A673 (cell line): ENCODE data around the gene CSRP1. TPM values are rescaled to one million over a fixed set of nuclear protein-coding genes. Genes with fewer than 3 reads are reported as not detected.

Experiments used
- BruUV-seq: library from RNA; stranded (reverse); fragments of 400-500 nt; replicated peaks from 2 replicates; lab custom pipeline; 2021; lab: Mats Ljungman, UMichigan
- CTCF ChIA-PET: fragments of 300-600 bp; sonication (Branson Sonifier 250); formaldehyde crosslinking; loops from one replicate; lab custom pipeline; 2022; ENCODE audit warnings: antibody characterized with exemption; lab: Charles Lee
- POLR2A ChIA-PET: fragments of 300-600 bp; sonication (Branson Sonifier 250); formaldehyde crosslinking; loops from one replicate; lab custom pipeline; 2022; ENCODE audit warnings: antibody characterized with exemption; ENCODE audit not compliant: low non-redundant PET; lab: Charles Lee
- DNase-seq: peaks from one replicate; pipeline ENCODE4 v3.0.0-alpha.2; 2015; ENCODE audit warnings: low spot score
- H3K27ac ChIP-seq: fragments of 200-600 bp; sonication (generic); 2 replicates; pipeline ENCODE4 v1.5.1; 2016; ENCODE audit warnings: mixed run types, low read depth, mild to moderate bottlenecking, mixed read lengths, antibody characterized with exemption, low read length; ENCODE audit not compliant: poor library complexity, severe bottlenecking
- H3K27me3 ChIP-seq: fragments of 200-600 bp; sonication (generic); replicated peaks from 2 replicates; pipeline ENCODE4 v1.6.1; 2017; ENCODE audit warnings: mixed run types, low read depth, mild to moderate bottlenecking, mixed read lengths, antibody characterized with exemption, low read length; ENCODE audit not compliant: insufficient read depth, poor library complexity
- H3K36me3 ChIP-seq: fragments of 200-600 bp; sonication (generic); 2 replicates; pipeline ENCODE4 v1.6.1; 2016; ENCODE audit warnings: mixed run types, mild to moderate bottlenecking, mixed read lengths, antibody characterized with exemption, low read length; ENCODE audit not compliant: insufficient read depth, poor library complexity, severe bottlenecking
- H3K4me1 ChIP-seq: fragments of 200-600 bp; sonication (generic); 2 replicates; pipeline ENCODE4 v1.6.1; 2017; ENCODE audit warnings: mixed run types, mild to moderate bottlenecking, mixed read lengths, antibody characterized with exemption, low read length; ENCODE audit not compliant: insufficient read depth, poor library complexity, severe bottlenecking
- H3K4me3 ChIP-seq: fragments of 200-600 bp; sonication (generic); 2 replicates; pipeline ENCODE4 v1.5.1; 2016; ENCODE audit warnings: low read depth, mixed run types, mild to moderate bottlenecking, mixed read lengths, low read length; ENCODE audit not compliant: poor library complexity, severe bottlenecking
- H3K9me3 ChIP-seq: fragments of 200-600 bp; sonication (generic); 2 replicates; pipeline ENCODE4 v1.6.1; 2016; ENCODE audit warnings: mixed run types, low read depth, mild to moderate bottlenecking, mixed read lengths, antibody characterized with exemption, low read length; ENCODE audit not compliant: poor library complexity, severe bottlenecking
- EZH2 ChIP-seq: fragments of 200-600 bp; sonication (generic); IDR thresholded peaks from 2 replicates; pipeline ENCODE4 v1.6.1; 2017; ENCODE audit warnings: borderline replicate concordance, low read depth, mild to moderate bottlenecking, mixed read lengths, antibody characterized with exemption, low read length; ENCODE audit not compliant: poor library complexity, severe bottlenecking
- intact Hi-C: fragments of 100-400 bp; cut with micrococcal nuclease; formaldehyde crosslinking; loops from one replicate; pipeline ENCODE4 v1.10.0; 2022; ENCODE audit not compliant: unreplicated experiment
- total RNA-seq: library from RNA; stranded (reverse); gene quantifications from 2 replicates; pipeline ENCODE4 v1.2.3, GENCODE V29; 2021
- TF ChIP-seq, protein P1 (sequence below): fragments of 300-800, 200-600 bp; sonication (generic); conservative IDR thresholded peaks from 2 replicates; pipeline ENCODE4 v1.5.1; 2017; ENCODE audit warnings: low read depth, mild to moderate bottlenecking, antibody characterized with exemption, low read length, moderate library complexity, mixed read lengths

Gene CSRP1
- total RNA-seq, 1 experiment from 2014 or later: 517 TPM

DNA sequence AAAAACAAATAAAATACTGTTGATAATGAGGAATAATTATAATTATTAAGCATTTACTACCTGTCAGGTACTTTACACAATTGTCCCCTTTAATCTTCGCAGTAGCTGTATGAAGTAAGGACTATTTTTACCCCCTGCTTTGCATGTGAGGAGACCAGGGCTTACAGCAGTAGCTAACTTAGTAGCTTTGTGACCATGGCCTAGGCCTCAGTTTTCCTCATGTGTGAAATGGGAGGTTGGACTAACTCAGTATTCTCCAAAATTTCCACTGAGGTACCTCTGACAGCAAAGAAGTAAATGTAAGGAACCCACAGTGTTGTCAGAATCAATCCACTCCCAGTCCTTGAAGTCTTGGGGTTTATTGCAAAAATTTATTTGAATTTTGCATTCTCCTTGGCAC, 3.8 kb upstream of the CSRP1 start:
- TF ChIP-seq, protein P1, sequence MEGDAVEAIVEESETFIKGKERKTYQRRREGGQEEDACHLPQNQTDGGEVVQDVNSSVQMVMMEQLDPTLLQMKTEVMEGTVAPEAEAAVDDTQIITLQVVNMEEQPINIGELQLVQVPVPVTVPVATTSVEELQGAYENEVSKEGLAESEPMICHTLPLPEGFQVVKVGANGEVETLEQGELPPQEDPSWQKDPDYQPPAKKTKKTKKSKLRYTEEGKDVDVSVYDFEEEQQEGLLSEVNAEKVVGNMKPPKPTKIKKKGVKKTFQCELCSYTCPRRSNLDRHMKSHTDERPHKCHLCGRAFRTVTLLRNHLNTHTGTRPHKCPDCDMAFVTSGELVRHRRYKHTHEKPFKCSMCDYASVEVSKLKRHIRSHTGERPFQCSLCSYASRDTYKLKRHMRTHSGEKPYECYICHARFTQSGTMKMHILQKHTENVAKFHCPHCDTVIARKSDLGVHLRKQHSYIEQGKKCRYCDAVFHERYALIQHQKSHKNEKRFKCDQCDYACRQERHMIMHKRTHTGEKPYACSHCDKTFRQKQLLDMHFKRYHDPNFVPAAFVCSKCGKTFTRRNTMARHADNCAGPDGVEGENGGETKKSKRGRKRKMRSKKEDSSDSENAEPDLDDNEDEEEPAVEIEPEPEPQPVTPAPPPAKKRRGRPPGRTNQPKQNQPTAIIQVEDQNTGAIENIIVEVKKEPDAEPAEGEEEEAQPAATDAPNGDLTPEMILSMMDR: no peak
- CTCF ChIA-PET: interaction anchor here (0.6 to 0.7 kb wide), 2 partner anchors 63 to 75 kb away, joined by 3 to 4 read pairs; no protein-coding TSS in a partner anchor
- Histone ChIP-seq H3K9me3 (no peaks in the 10 kb centered on the region), H3K27ac (no peak overlapping the region), H3K27me3 (no peaks in the 10 kb centered on the region), H3K4me3 (no peak overlapping the region), H3K4me1 (peaks cover 49% of the 10 kb centered on the region), H3K36me3 (no peaks in the 10 kb centered on the region)
- POLR2A ChIA-PET: no interaction called here
- intact Hi-C loops: no loop called here
- peak; percentile 0 for DNase-seq
- BruUV-seq: no TSS peak

DNA sequence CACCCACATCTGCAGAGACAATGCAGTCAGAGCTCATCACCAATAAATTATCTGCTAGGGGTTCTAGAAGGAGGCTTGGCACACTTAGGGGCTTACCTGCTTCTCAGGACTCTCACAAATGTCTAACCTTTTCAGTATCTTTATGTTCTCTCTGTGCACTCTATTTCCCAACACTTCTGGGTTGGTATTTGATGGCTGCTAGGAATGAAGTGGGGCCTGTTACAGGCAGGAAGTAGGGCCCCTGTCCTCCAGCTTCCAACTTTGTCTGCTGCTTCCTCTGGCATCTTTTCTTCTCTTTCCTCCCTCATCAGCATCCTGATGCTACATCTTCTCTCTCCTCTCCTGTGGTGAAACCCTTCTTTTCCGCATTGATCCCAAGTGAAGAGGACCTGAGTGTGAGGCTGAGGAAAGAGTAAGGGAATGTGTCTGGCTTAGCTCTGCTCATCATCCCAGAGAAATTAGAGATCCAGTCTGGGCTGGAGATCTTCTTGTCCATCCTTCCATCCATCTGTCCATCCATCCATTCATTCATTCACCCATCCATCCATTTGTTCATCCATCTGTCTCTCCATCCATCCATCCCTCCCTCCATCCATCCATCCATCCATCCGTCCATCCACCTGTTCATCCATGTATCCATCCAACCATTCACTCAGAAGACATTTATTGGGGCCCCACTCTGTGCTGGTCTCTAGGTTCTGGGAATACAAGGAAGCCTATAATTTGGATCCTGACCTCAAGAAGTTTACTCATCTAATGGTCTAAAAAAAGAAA, 2.9 kb upstream of the CSRP1 start:
- POLR2A ChIA-PET: interaction anchor here (0.5 kb wide), 1 partner anchor 58 kb away, joined by 10 read pairs; no protein-coding TSS in a partner anchor
- BruUV-seq: no TSS peak
- Histone ChIP-seq H3K4me3 (no peak overlapping the region), H3K27me3 (no peaks in the 10 kb centered on the region), H3K9me3 (no peaks in the 10 kb centered on the region), H3K4me1 (peaks cover 50% of the 10 kb centered on the region), H3K36me3 (no peaks in the 10 kb centered on the region), H3K27ac (no peak overlapping the region)
- DNase-seq: no peak
- CTCF ChIA-PET: interaction anchor here (0.7 kb wide), 1 partner anchor 62 kb away, joined by 3 read pairs; no protein-coding TSS in a partner anchor
- intact Hi-C loops: no loop called here
- no peak for TF ChIP-seq EZH2

- no peaks in the 10 kb centered on the region for H3K9me3 ChIP-seq
- POLR2A ChIA-PET: interaction anchor here (0.5 kb wide), 1 partner anchor 57 kb away, joined by 10 read pairs; no protein-coding TSS in a partner anchor
- no peak overlapping the region for H3K4me3 ChIP-seq
- DNase-seq: no peak
- no peak overlapping the region for H3K27ac ChIP-seq
- no peaks in the 10 kb centered on the region for H3K27me3 ChIP-seq
- peaks cover 50% of the 10 kb centered on the region for H3K4me1 ChIP-seq
- BruUV-seq: no TSS peak
- no peak for TF ChIP-seq EZH2
- TF ChIP-seq, protein P1: no peak
- intact Hi-C loops: no loop called here
- CTCF ChIA-PET: no interaction called here
- H3K36me3 ChIP-seq: no peaks in the 10 kb centered on the region
Observed at GRCh38 chr1:201508809-201509208, 1.9 kb upstream of the CSRP1 start.
